GM12878 (cell line): ENCODE data around the gene VAT1. TPM values are rescaled to one million over a fixed set of nuclear protein-coding genes. Genes with fewer than 3 reads are reported as not detected.

ENCODE experiments used
- ATAC-seq: fragments of 200-7000 bp; cut with Tn5 transposase; 3 replicates; pipeline ENCODE4 v1.9.1; 2020; ENCODE audit warnings: mild to moderate bottlenecking, moderate library complexity
- BruUV-seq: library from RNA; stranded (reverse); fragments of 400-500 nt; replicated peaks from 2 replicates; lab custom pipeline; 2021; lab: Mats Ljungman, UMichigan
- CTCF ChIA-PET: fragments of 300-600 bp; sonication (Branson Sonifier 250); formaldehyde crosslinking; extraction: SDS; loops from one replicate; lab custom pipeline; 2021; ENCODE audit warnings: inconsistent platforms; lab: Yijun Ruan, JAX
- POLR2A ChIA-PET: fragments of 350-600 bp; formaldehyde crosslinking; extraction: SDS; loops from one replicate; lab custom pipeline; 2021; ENCODE audit warnings: inconsistent platforms; lab: Charles Lee
- RAD21 ChIA-PET: fragments of 300-600 bp; sonication (Branson Sonifier 250); formaldehyde crosslinking; loops from one replicate; lab custom pipeline; 2023; ENCODE audit warnings: antibody characterized with exemption; ENCODE audit not compliant: unreplicated experiment; lab: Charles Lee
- SMC1A ChIA-PET: fragments of 300-600 bp; sonication (Branson Sonifier 250); formaldehyde crosslinking; loops from one replicate; lab custom pipeline; 2023; ENCODE audit not compliant: unreplicated experiment, uncharacterized antibody; lab: Charles Lee
- DNase-seq: peaks from one replicate; pipeline ENCODE4 v3.0.0-alpha.2; 2011; ENCODE audit warnings: low read depth, low spot score
- FAIRE-seq: peaks from 3 replicates; lab custom pipeline; 2011; peaks lifted over from hg19 to GRCh38; lab: Jason Lieb, UNC
- H2AFZ ChIP-seq: 2 replicates; pipeline ENCODE4 v1.6.0; 2011; ENCODE audit warnings: low read depth, low read length, control low read depth; ENCODE audit not compliant: control insufficient read depth
- H3K27ac ChIP-seq: 2 replicates; pipeline ENCODE4 v1.5.1; 2011; ENCODE audit warnings: control low read depth; ENCODE audit not compliant: control insufficient read depth, insufficient read depth
- H3K27me3 ChIP-seq, 2 experiments: replicated peaks in 1 of 2; 2 replicates each; pipeline versions ENCODE4 v1.6.0 to v1.6.1; 2011; ENCODE audit warnings: low read length in 1 of 2; ENCODE audit not compliant: control insufficient read depth in 2 of 2, insufficient read depth in 2 of 2
- H3K36me3 ChIP-seq, 2 experiments: 2 replicates each; pipeline ENCODE4 v1.5.1; 2011; ENCODE audit warnings: low read length in 1 of 2; ENCODE audit not compliant: control insufficient read depth in 2 of 2, insufficient read depth in 2 of 2
- H3K4me1 ChIP-seq: 2 replicates; pipeline ENCODE4 v1.6.1; 2011; ENCODE audit warnings: mild to moderate bottlenecking, low read length, moderate library complexity, mixed read lengths; ENCODE audit not compliant: control insufficient read depth, insufficient read depth
- H3K4me2 ChIP-seq: 2 replicates; pipeline ENCODE4 v1.6.0; 2011; ENCODE audit warnings: control low read depth; ENCODE audit not compliant: control insufficient read depth, insufficient read depth
- H3K4me3 ChIP-seq: fragments of 200-600 bp; sonication (generic); 2 replicates; pipeline ENCODE4 v1.5.1; 2016
- H3K79me2 ChIP-seq: 2 replicates; pipeline ENCODE4 v1.6.0; 2011; ENCODE audit warnings: low read length; ENCODE audit not compliant: control insufficient read depth, insufficient read depth
- H3K9ac ChIP-seq: 2 replicates; pipeline ENCODE4 v1.8.0; 2011; ENCODE audit warnings: low read length, control low read depth, mixed read lengths; ENCODE audit not compliant: control insufficient read depth, insufficient read depth
- H3K9me3 ChIP-seq: replicated peaks from 3 replicates; pipeline ENCODE4 v1.5.1; 2011; ENCODE audit warnings: mild to moderate bottlenecking, low read length; ENCODE audit not compliant: control insufficient read depth, insufficient read depth
- H4K20me1 ChIP-seq: 2 replicates; pipeline ENCODE4 v1.6.0; 2011; ENCODE audit not compliant: control insufficient read depth, insufficient read depth
- CREM ChIP-seq: IDR thresholded peaks from 2 replicates; pipeline ENCODE4 v1.6.1; 2014; ENCODE audit warnings: antibody characterized with exemption, low read depth
- EGR1 ChIP-seq, 2 experiments: IDR thresholded peaks; 1 replicate in 1 of 2; 2 replicates in 1 of 2; pipeline ENCODE4 v1.6.1; 2011 to 2012; ENCODE audit warnings: low read depth in 2 of 2, low read length in 2 of 2, borderline replicate concordance in 1 of 2, mild to moderate bottlenecking in 1 of 2, moderate library complexity in 1 of 2
- NR2C1 ChIP-seq: fragments of 450-650 bp; IDR thresholded peaks from 2 replicates; pipeline ENCODE4 v1.6.1; 2017; ENCODE audit warnings: antibody characterized with exemption, mild to moderate bottlenecking, moderate library complexity
- PAX5 ChIP-seq: IDR thresholded peaks from 2 replicates; pipeline ENCODE4 v1.6.1; 2011; ENCODE audit warnings: low read depth, low read length, borderline replicate concordance
- RELA ChIP-seq: fragments of 450-650 bp; IDR thresholded peaks from 2 replicates; pipeline ENCODE4 v1.8.0; 2014; ENCODE audit warnings: borderline replicate concordance; ENCODE audit not compliant: partially characterized antibody
- STAT3 ChIP-seq: IDR thresholded peaks from 2 replicates; pipeline ENCODE4 v1.6.1; 2011; ENCODE audit warnings: low read depth, low read length, improper control_type of control experiment
- YBX1 ChIP-seq: fragments of 450-650 bp; IDR thresholded peaks from 2 replicates; pipeline ENCODE4 v1.6.1; 2016; ENCODE audit warnings: antibody characterized with exemption
- ZNF24 ChIP-seq: fragments of 450-650 bp; IDR thresholded peaks from 2 replicates; pipeline ENCODE4 v1.6.1; 2017; ENCODE audit warnings: antibody characterized with exemption, mild to moderate bottlenecking
- WGBS: methylation state at CpG from one replicate; pipeline ENCODE4 v1.1.6; 2016; ENCODE audit warnings: low lambda C conversion rate; ENCODE audit not compliant: insufficient replicate concordance, insufficient coverage; ENCODE audit errors: missing lambda C conversion rate; 5-methylcytosine and 5-hydroxymethylcytosine counted together
- in situ Hi-C: fragments of 300-500 bp; cut with MboI; formaldehyde crosslinking; loops from 9 replicates; pipeline ENCODE4 v1.14.3; 2018; ENCODE audit warnings: mixed read lengths
- intact Hi-C: fragments of 100-400 bp; cut with micrococcal nuclease; formaldehyde crosslinking; loops from one replicate; pipeline ENCODE4 v1.14.2; 2022; ENCODE audit not compliant: unreplicated experiment
- polyA plus RNA-seq, 11 experiments: library from polyadenylated mRNA; depleted of rRNA in 4 of 11; unstranded in 6 of 11; stranded (reverse) in 5 of 11; fragments of >200 nt; fragmentation: Nextera tagmentation in 4 of 11; fragmentation: Illumina TruSeq in 1 of 11; extraction: Ambion mirVana in 4 of 11; extraction: Trizol in 1 of 11; gene quantifications; 1 replicate in 1 of 11; 2 replicates in 10 of 11; pipeline versions ENCODE4 v1.2.1 to v1.2.3, GENCODE V29; 2011 to 2016; ENCODE audit warnings: inconsistent platforms in 2 of 11, missing spikeins in 2 of 11, low read depth in 1 of 11
- total RNA-seq, 4 experiments: library from RNA; depleted of rRNA in 3 of 4; stranded (reverse); fragments of >200 nt in 3 of 4; fragmentation: Illumina TruSeq in 1 of 4; extraction: Trizol in 1 of 4; gene quantifications; 2 replicates each; pipeline versions ENCODE4 v1.2.1 to v1.2.3, GENCODE V29; 2013 to 2021
- TF ChIP-seq, protein P1 (sequence below): IDR thresholded peaks from 2 replicates; pipeline ENCODE4 v1.6.1; 2012; ENCODE audit warnings: low read depth, low read length, improper control_type of control experiment
- TF ChIP-seq, protein P2 (sequence below): fragments of 450-650 bp; IDR thresholded peaks from 2 replicates; pipeline ENCODE4 v1.6.1; 2017; ENCODE audit warnings: mild to moderate bottlenecking, moderate library complexity
- TF ChIP-seq, protein P3 (sequence below): fragments of 450-650 bp; IDR thresholded peaks from 2 replicates; pipeline ENCODE4 v1.6.1; 2017; ENCODE audit warnings: low read depth, mild to moderate bottlenecking, moderate library complexity
- TF ChIP-seq, protein P4 (sequence below): IDR thresholded peaks from 2 replicates; pipeline ENCODE4 v1.6.1; 2012; ENCODE audit warnings: improper control_type of control experiment, low read depth, low read length; ENCODE audit not compliant: insufficient replicate concordance

Gene VAT1
- total and polyA plus RNA-seq, 10 of the 15 experiments (the other 5 are each of a cell fraction or from before 2014, with no cell fraction given) = 5.0 to 19.8 (median 8.2) TPM

DNA sequence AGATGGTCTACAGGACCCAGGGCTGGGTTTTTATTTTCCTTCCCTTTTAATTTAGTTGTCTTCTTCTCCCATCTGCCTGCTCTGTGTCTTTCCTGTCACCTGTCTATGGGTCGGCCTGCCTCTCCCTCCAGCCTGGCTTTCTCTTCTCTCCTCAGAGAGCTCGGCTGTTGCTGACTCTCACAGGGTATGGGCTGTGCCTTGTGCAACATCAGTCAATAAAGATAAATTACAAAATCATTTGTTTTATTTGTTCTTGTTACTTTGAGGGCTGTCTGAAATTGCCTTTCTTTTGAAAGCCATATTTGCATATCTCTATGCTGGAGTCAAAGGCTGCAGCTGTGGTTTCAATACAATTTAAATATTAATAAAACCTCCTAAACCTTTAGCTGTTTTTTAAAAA is 18.5 kb upstream of the VAT1 start:
- in situ Hi-C loops (no loop called here), intact Hi-C loops (no loop called here)
- no peaks in the 10 kb centered on the region for H4K20me1 ChIP-seq
- no peak for FAIRE-seq
- no peak for ATAC-seq
- no peak overlapping the region for H3K4me2 ChIP-seq
- no TSS peak for BruUV-seq
- ChIA-PET POLR2A (no interaction called here), RAD21 (no interaction called here), CTCF (no interaction called here), SMC1A (no interaction called here)
- H3K9ac ChIP-seq = no peak overlapping the region
- H3K36me3 ChIP-seq = 0 out of 4 replicates have a peak, but pooled peaks cover 0 to 7% of the 10 kb centered on the region in 2 experiments
- DNase-seq = no peak
- H3K27me3 ChIP-seq = no peaks in the 10 kb centered on the region
- H3K9me3 ChIP-seq = no peaks in the 10 kb centered on the region
- 100% methylated on average over 2 of the region's 2 CpGs for WGBS
- H3K79me2 ChIP-seq = no peaks in the 10 kb centered on the region
- no peak overlapping the region for H3K4me3 ChIP-seq
- H2AFZ ChIP-seq = no peak overlapping the region
- no peaks in the 10 kb centered on the region for H3K4me1 ChIP-seq
- no peak overlapping the region for H3K27ac ChIP-seq
- TF ChIP-seq, protein P1, sequence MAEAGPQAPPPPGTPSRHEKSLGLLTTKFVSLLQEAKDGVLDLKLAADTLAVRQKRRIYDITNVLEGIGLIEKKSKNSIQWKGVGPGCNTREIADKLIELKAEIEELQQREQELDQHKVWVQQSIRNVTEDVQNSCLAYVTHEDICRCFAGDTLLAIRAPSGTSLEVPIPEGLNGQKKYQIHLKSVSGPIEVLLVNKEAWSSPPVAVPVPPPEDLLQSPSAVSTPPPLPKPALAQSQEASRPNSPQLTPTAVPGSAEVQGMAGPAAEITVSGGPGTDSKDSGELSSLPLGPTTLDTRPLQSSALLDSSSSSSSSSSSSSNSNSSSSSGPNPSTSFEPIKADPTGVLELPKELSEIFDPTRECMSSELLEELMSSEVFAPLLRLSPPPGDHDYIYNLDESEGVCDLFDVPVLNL = no peak
- TF ChIP-seq CREM (no peak), STAT3 (no peak), PAX5 (no peak), YBX1 (no peak), RELA (no peak), NR2C1 (no peak), EGR1 (IDR thresholded peaks at IDR 0.05; ENCODE audit: borderline replicate concordance in 1 of 2, low read depth in 2 of 2, low read length in 2 of 2) (no peak), ZNF24 (no peak)
- TF ChIP-seq, protein P2, sequence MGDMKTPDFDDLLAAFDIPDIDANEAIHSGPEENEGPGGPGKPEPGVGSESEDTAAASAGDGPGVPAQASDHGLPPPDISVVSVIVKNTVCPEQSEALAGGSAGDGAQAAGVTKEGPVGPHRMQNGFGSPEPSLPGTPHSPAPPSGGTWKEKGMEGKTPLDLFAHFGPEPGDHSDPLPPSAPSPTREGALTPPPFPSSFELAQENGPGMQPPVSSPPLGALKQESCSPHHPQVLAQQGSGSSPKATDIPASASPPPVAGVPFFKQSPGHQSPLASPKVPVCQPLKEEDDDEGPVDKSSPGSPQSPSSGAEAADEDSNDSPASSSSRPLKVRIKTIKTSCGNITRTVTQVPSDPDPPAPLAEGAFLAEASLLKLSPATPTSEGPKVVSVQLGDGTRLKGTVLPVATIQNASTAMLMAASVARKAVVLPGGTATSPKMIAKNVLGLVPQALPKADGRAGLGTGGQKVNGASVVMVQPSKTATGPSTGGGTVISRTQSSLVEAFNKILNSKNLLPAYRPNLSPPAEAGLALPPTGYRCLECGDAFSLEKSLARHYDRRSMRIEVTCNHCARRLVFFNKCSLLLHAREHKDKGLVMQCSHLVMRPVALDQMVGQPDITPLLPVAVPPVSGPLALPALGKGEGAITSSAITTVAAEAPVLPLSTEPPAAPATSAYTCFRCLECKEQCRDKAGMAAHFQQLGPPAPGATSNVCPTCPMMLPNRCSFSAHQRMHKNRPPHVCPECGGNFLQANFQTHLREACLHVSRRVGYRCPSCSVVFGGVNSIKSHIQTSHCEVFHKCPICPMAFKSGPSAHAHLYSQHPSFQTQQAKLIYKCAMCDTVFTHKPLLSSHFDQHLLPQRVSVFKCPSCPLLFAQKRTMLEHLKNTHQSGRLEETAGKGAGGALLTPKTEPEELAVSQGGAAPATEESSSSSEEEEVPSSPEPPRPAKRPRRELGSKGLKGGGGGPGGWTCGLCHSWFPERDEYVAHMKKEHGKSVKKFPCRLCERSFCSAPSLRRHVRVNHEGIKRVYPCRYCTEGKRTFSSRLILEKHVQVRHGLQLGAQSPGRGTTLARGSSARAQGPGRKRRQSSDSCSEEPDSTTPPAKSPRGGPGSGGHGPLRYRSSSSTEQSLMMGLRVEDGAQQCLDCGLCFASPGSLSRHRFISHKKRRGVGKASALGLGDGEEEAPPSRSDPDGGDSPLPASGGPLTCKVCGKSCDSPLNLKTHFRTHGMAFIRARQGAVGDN = no peak
- TF ChIP-seq, protein P3, sequence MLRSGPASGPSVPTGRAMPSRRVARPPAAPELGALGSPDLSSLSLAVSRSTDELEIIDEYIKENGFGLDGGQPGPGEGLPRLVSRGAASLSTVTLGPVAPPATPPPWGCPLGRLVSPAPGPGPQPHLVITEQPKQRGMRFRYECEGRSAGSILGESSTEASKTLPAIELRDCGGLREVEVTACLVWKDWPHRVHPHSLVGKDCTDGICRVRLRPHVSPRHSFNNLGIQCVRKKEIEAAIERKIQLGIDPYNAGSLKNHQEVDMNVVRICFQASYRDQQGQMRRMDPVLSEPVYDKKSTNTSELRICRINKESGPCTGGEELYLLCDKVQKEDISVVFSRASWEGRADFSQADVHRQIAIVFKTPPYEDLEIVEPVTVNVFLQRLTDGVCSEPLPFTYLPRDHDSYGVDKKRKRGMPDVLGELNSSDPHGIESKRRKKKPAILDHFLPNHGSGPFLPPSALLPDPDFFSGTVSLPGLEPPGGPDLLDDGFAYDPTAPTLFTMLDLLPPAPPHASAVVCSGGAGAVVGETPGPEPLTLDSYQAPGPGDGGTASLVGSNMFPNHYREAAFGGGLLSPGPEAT = no peak
- TF ChIP-seq, protein P4, sequence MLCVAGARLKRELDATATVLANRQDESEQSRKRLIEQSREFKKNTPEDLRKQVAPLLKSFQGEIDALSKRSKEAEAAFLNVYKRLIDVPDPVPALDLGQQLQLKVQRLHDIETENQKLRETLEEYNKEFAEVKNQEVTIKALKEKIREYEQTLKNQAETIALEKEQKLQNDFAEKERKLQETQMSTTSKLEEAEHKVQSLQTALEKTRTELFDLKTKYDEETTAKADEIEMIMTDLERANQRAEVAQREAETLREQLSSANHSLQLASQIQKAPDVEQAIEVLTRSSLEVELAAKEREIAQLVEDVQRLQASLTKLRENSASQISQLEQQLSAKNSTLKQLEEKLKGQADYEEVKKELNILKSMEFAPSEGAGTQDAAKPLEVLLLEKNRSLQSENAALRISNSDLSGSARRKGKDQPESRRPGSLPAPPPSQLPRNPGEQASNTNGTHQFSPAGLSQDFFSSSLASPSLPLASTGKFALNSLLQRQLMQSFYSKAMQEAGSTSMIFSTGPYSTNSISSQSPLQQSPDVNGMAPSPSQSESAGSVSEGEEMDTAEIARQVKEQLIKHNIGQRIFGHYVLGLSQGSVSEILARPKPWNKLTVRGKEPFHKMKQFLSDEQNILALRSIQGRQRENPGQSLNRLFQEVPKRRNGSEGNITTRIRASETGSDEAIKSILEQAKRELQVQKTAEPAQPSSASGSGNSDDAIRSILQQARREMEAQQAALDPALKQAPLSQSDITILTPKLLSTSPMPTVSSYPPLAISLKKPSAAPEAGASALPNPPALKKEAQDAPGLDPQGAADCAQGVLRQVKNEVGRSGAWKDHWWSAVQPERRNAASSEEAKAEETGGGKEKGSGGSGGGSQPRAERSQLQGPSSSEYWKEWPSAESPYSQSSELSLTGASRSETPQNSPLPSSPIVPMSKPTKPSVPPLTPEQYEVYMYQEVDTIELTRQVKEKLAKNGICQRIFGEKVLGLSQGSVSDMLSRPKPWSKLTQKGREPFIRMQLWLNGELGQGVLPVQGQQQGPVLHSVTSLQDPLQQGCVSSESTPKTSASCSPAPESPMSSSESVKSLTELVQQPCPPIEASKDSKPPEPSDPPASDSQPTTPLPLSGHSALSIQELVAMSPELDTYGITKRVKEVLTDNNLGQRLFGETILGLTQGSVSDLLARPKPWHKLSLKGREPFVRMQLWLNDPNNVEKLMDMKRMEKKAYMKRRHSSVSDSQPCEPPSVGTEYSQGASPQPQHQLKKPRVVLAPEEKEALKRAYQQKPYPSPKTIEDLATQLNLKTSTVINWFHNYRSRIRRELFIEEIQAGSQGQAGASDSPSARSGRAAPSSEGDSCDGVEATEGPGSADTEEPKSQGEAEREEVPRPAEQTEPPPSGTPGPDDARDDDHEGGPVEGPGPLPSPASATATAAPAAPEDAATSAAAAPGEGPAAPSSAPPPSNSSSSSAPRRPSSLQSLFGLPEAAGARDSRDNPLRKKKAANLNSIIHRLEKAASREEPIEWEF = no peak
